Endometrial microvascular endothelial cells (primary cell): Measurements from ENCODE around the gene LONP2. TPM values are rescaled to one million over a fixed set of nuclear protein-coding genes. Genes with fewer than 3 reads are reported as not detected.
"Not testable (repeated sequence)": the region's sequence is repeated elsewhere in the genome, so short reads cannot be mapped to it uniquely, and the experiment has no call there.

ENCODE experiments used
- in situ Hi-C: cut with HindIII; loops from 2 replicates; pipeline ENCODE4 v1.10.0; 2017; ENCODE audit warnings: low sequenced_read_pairs, low pct_unique_long_range_greater_than_20kb; ENCODE audit errors: inconsistent ontology term
- total RNA-seq: library from RNA; depleted of rRNA; stranded (reverse); fragments of >200 nt; gene quantifications from one replicate; pipeline ENCODE4 v1.2.3, GENCODE V29; 2015; ENCODE audit errors: inconsistent ontology term

Gene LONP2
- total RNA-seq, 1 donor from 2014 or later, result 35.2 TPM

- in situ Hi-C loops, result no loop called here
These were observed 35.1 kb downstream of the LONP2 start for GRCh38 chr16:48279199-48279598.

- in situ Hi-C loops, result no loop called here
These were observed 36.4 kb downstream of the LONP2 start for GRCh38 chr16:48280546-48280945.

DNA sequence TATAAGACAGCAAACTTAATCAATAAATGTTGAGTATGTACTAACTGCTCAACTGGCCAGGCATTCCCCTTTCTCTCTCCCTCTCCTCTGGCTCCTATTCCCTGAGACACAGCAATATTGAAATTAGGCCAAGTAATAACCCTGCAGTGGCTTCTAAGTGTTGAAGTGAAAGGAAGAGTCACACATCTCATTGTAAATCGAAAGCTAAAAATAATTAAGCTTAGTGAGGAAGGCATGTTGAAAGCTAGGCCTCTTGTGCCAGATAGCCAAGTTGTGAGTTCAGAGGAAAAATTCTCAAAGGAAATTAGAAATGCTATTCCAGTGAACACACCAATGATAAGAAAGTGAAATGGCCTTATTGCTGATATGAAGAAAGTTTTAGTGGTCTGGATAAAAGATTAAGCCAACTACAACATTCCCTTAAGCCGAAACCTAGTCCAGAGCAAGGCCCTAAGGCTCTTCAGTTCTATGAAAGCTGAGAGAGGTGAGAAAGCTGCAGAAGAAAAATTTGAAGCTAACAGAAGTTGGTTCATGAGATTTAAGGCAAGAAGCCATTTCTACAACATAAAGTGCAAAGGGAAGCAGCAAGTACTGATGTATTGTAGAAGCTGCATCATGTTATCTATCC, 38.6 kb downstream of the LONP2 start:
- in situ Hi-C loops, result no loop called here

DNA sequence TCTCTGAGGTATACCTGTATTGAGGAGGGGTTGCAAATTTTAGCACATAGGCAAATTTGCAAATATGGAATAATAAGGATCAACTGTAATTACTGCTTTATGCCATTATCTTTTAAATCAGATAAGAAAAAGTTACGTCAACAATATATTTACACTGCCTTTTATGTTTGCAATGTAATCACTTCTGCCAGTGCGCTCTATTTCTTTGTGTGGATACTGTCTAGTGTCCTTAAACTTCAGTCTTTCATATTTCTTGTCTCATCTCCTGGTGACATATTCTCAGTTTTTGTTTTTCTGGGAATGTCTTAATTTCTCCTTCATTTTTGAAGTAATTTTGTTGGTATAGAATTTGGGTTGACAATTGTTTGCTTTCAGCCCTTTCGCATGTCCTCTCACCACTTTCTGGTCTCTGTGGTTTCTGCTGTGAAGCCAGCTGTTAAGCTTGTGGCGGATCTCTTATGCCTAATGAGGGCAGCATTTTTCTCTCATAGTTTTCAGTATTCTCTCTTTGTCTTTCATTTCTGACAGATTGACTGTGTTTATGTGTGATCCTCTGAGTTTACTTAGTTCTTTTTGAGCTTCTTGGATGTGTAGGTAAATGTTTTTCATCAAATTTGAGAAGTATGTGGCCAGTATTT, 40.8 kb downstream of the LONP2 start:
- in situ Hi-C loops, result no loop called here

GRCh38 chr16:48287239-48287638, 43.1 kb downstream of the LONP2 start:
- in situ Hi-C loops, result no loop called here

GRCh38 chr16:48291303-48291702, 47.2 kb downstream of the LONP2 start:
- in situ Hi-C loops, result no loop called here

- in situ Hi-C loops, result no loop called here
These were observed 47.7 kb downstream of the LONP2 start for GRCh38 chr16:48291754-48292153.

GRCh38 chr16:48292452-48292851, 48.4 kb downstream of the LONP2 start:
- in situ Hi-C loops, result no loop called here

- in situ Hi-C loops, result no loop called here
These were observed 50.6 kb downstream of the LONP2 start for GRCh38 chr16:48294724-48295123.

DNA sequence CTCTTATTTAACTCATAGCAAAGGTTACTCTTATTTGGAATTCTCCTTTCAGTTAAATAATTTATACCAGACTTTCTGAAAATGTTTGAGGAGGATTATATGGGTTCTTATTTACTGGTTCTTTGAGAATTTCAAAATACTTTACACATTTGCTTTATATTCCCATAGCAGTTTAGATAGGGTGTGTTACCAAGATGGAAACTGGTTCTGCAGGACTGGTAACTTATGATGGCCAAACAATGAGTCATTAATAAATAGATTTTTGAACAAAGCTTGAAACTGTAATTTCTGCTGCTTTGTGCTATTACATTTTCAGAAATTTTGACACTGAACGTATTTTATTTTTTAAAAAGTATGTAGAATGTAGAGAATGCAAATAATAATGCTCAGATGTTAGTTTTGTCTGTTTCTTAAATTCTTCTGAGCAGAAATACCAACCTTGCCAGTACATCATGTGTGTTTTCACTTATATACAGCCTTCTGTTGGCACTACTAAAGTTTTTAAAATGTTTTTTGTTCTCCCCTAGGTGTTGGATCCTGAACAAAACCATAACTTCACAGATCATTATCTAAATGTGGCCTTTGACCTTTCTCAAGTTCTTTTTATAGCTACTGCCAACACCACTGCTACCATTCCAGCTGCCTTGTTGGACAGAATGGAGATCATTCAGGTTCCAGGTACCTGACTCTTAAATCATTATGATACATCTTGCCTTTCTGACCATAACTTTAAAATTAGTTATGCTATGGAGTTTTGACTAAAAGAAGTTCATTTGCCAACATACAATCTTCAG, 51.6 kb downstream of the LONP2 start:
- in situ Hi-C loops, result no loop called here

DNA sequence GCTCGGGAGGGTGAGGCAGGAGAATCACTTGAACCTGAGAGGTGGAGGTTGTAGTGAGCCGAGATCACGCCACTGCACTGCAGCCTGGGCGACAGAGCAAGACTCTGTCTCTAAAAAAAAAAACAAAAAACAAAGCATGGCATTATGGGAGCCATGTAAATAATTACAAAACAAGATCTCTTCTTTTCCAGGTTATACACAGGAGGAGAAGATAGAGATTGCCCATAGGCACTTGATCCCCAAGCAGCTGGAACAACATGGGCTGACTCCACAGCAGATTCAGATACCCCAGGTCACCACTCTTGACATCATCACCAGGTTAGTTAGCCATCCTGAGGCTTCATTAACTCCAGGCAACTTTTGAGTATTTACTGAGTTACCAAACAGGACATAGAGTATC, 55.4 kb downstream of the LONP2 start:
- in situ Hi-C loops, result no loop called here

- in situ Hi-C loops, result no loop called here
These were observed 56.3 kb downstream of the LONP2 start for GRCh38 chr16:48300391-48300856.

- in situ Hi-C loops, result no loop called here
These were observed 64.4 kb downstream of the LONP2 start for GRCh38 chr16:48308535-48308934.

GRCh38 chr16:48310908-48311641, 67.0 kb downstream of the LONP2 start:
- in situ Hi-C loops, result no loop called here

- in situ Hi-C loops, result not testable (repeated sequence)
These were observed 69.8 kb downstream of the LONP2 start for GRCh38 chr16:48313905-48314304.

GRCh38 chr16:48317026-48317425, 72.9 kb downstream of the LONP2 start:
- in situ Hi-C loops, result no loop called here

GRCh38 chr16:48317614-48318315, 73.7 kb downstream of the LONP2 start:
- in situ Hi-C loops, result no loop called here

GRCh38 chr16:48318630-48319029, 74.5 kb downstream of the LONP2 start:
- in situ Hi-C loops, result no loop called here
